ENCODE results near the gene FGFR1OP2.
A peak's percentile ranks its signal among the peaks of the same experiment; 100 is the strongest.

The FGFR1OP2 gene

GRCh38 chr12:27005495-27005894 lies 67.2 kb downstream of the FGFR1OP2 start:
- DNase-seq: no peak

- no peak for DNase-seq
Observed at GRCh38 chr12:27006797-27007467, 68.7 kb downstream of the FGFR1OP2 start.

- no peak for DNase-seq
Observed at GRCh38 chr12:27008081-27008480, 69.8 kb downstream of the FGFR1OP2 start.

GRCh38 chr12:27009881-27010301 lies 71.6 kb downstream of the FGFR1OP2 start:
- DNase-seq: no peak

DNA sequence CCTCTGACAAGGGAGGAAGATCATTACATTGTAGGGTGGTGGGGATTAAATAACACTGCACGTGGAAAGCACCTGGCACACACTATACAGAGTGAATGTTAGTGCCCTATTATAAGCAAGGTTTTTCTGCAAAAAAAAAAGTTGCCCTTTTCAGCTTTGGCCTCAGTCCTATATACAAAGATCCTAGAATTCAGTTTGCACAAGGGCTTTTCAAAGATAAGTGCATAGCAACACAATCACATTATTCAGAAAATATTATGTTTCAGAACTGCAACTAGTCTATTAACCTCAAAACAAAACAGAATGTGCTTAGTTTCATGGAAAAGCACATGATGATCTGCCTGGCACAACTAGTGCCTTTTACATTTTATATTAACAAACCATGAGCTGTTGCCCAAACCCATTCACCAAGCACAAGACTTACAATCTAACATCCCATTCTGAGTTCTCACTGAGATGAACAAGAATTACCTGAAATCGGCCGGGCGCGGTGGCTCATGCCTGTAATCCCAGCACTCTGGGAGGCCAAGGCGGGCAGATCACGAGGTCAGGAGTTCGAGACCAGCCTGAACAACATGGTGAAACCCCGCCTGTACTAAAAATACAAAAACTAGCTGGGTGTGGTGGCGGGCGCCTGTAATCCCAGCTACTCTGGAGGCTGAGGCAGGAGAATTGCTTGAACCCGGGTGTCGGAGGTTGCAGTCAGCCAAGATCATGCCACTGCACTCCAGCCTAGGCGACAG lies 74.1 kb downstream of the FGFR1OP2 start:
- no peak for DNase-seq

DNA sequence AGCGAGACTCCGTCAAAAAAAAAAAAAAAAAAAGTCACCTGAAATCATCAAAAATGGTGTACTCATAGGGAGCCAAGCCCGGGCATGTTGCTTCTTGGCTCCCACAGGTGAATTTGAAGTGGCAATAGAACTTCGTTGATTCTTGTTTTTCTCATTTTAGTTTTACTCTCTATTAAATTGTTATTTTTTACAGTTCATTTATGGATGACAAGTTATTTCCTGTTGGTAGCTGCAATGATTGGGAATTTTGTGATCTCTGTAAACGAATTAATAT lies 74.6 kb downstream of the FGFR1OP2 start:
- DNase-seq: no peak

- no peak for DNase-seq
Observed at GRCh38 chr12:27013611-27014084, 75.4 kb downstream of the FGFR1OP2 start.

DNA sequence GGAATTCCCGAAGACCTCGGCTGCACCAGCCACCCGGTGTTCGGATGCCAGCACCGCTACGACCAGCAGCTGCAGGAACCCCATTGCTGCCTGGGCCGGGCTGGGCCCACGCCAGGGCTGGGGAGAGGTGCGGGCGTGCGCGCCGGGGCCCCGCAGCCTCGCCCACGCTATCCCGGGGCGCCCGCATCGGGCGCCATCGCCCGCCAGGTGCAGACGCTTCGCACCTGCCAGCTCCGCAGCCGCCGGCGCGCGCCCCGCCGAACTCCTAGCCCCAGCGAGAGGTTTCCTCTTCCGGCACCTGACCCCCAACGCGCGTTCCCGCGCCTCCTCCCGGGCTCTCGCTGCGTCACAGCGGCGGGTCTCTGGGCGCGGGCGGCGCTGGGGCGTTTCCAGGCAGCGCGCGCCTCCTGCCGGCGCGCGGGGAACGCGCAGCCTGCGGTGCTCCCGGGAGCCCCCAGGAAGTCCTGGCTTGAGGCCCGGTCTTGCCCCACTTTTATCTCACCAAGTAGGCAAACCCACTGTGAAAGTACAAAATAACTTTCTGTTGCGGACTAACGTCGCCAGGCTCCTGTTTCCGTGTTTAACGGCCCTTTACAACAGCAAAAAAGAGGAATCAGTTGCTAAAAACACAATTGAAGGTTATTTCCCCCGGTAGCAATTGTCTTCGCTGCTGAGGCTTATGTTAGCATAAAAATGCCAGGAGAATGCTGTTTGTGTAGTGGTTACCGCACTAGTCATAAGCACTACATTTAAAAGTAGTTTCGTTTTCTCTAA lies 76.0 kb downstream of the FGFR1OP2 start, which contains the start of gene TM7SF3:
Gene TM7SF3 (minus strand): TSS at position 300 of the 774 bp plus-strand sequence. CDS start 216 bp downstream, at position 84.
- DNase-seq: peak; percentile 96

GRCh38 chr12:27014859-27015729 lies 76.8 kb downstream of the FGFR1OP2 start:
- no peak for DNase-seq

- DNase-seq: peak; percentile 56
Observed at GRCh38 chr12:27015730-27016076, 77.4 kb downstream of the FGFR1OP2 start.
